ENCODE measurements around the gene CCSER1. TPM values are rescaled to one million over a fixed set of nuclear protein-coding genes. Genes with fewer than 3 reads are reported as not detected.
A peak's percentile ranks its signal among the peaks of the same experiment; 100 is the strongest.

The CCSER1 gene
- total and polyA plus RNA-seq, 2 donors (not counting 1 experiment from before 2014, with no cell fraction given): 10.7 to 39.5 TPM

- no peak overlapping the region for H3K4me3 ChIP-seq (ENCODE audit: control extremely low read depth in 1 of 5, extremely low read depth in 1 of 5, insufficient read depth in 1 of 5, low read depth in 2 of 5, low read length in 4 of 5)
- no peaks in the 10 kb centered on the region for H3K27me3 ChIP-seq (replicated peaks in 1 of 4; ENCODE audit: control extremely low read depth in 1 of 4, control insufficient read depth in 3 of 4, insufficient read depth in 4 of 4, low read length in 3 of 4)
- CTCF ChIA-PET: no interaction called here
- H3K79me2 ChIP-seq (ENCODE audit: control insufficient read depth, insufficient read depth, low read length): peaks cover 26% of the 10 kb centered on the region
- no peak for ATAC-seq (ENCODE audit: low read depth)
- POLR2A ChIA-PET: no interaction called here
- no peak overlapping the region for H3K27ac ChIP-seq (ENCODE audit: low read length in 2 of 2)
- WGBS (ENCODE audit: insufficient coverage): no CpG with 5 or more reads among the region's 1 CpG
- H3K9me3 ChIP-seq (ENCODE audit: control extremely low read depth in 1 of 3, control insufficient read depth in 2 of 3, insufficient read depth in 1 of 3, low read length in 2 of 3): no peaks in the 10 kb centered on the region
- no peaks in the 10 kb centered on the region for H4K20me1 ChIP-seq (ENCODE audit: control insufficient read depth, insufficient read depth, low read length, poor library complexity, severe bottlenecking)
- Mint-ChIP-seq H3K27ac (no peak overlapping the region), H3K27me3 (no peaks in the 10 kb centered on the region), H3K9me3 (ENCODE audit: insufficient read depth) (no peaks in the 10 kb centered on the region), H3K4me1 (peaks cover 17% of the 10 kb centered on the region), H3K4me3 (no peak overlapping the region)
- DNase-seq: no peak
- TF ChIP-seq CTCF (IDR thresholded peaks at IDR 0.05) (no peak), EZH2 (IDR thresholded peaks at IDR 0.05; ENCODE audit: borderline replicate concordance, insufficient read depth, low read depth, low read length, poor library complexity, severe bottlenecking) (no peak)
- H2AFZ ChIP-seq (ENCODE audit: insufficient read depth, low read depth, low read length, poor library complexity, severe bottlenecking): no peak overlapping the region
- no peaks in the 10 kb centered on the region for H3K36me3 ChIP-seq (replicated peaks in 1 of 2; ENCODE audit: control extremely low read depth in 1 of 2, control insufficient read depth in 1 of 2, extremely low read depth in 1 of 2, insufficient read depth in 2 of 2, low read length in 1 of 2)
- H3K4me1 ChIP-seq (ENCODE audit: control insufficient read depth in 2 of 2, insufficient read depth in 2 of 2, low read length in 2 of 2): peaks cover 0 to 6% of the 10 kb centered on the region in 2 donors
- peak overlapping the region; percentile 10 for H3K4me2 ChIP-seq (replicated peaks; ENCODE audit: low read depth, low read length, poor library complexity, severe bottlenecking)
- intact Hi-C loops (cut with micrococcal nuclease): no loop called here
- no peak overlapping the region for H3K9ac ChIP-seq (ENCODE audit: low read length)
Measured at GRCh38 chr4:90215286-90215685, 88.1 kb downstream of the CCSER1 start.

GRCh38 chr4:90219822-90220221 lies 92.6 kb downstream of the CCSER1 start:
- no peak for DNase-seq
- no peak for ATAC-seq (ENCODE audit: low read depth)
- Mint-ChIP-seq H3K27me3 (no peaks in the 10 kb centered on the region), H3K4me1 (peaks cover 15% of the 10 kb centered on the region), H3K4me3 (no peak overlapping the region), H3K27ac (no peak overlapping the region), H3K9me3 (ENCODE audit: insufficient read depth) (no peaks in the 10 kb centered on the region)
- POLR2A ChIA-PET: no interaction called here
- Histone ChIP-seq H3K79me2 (ENCODE audit: control insufficient read depth, insufficient read depth, low read length) (peaks cover 30% of the 10 kb centered on the region), H3K9me3 (ENCODE audit: control extremely low read depth in 1 of 3, control insufficient read depth in 2 of 3, insufficient read depth in 1 of 3, low read length in 2 of 3) (no peaks in the 10 kb centered on the region), H3K27ac (ENCODE audit: low read length in 2 of 2) (no peak overlapping the region), H4K20me1 (ENCODE audit: control insufficient read depth, insufficient read depth, low read length, poor library complexity, severe bottlenecking) (no peaks in the 10 kb centered on the region), H2AFZ (ENCODE audit: insufficient read depth, low read depth, low read length, poor library complexity, severe bottlenecking) (no peak overlapping the region), H3K4me2 (replicated peaks; ENCODE audit: low read depth, low read length, poor library complexity, severe bottlenecking) (no peak overlapping the region), H3K4me1 (ENCODE audit: control insufficient read depth in 2 of 2, insufficient read depth in 2 of 2, low read length in 2 of 2) (peaks cover 0 to 6% of the 10 kb centered on the region in 2 donors), H3K36me3 (replicated peaks in 1 of 2; ENCODE audit: control extremely low read depth in 1 of 2, control insufficient read depth in 1 of 2, extremely low read depth in 1 of 2, insufficient read depth in 2 of 2, low read length in 1 of 2) (no peaks in the 10 kb centered on the region), H3K9ac (ENCODE audit: low read length) (no peak overlapping the region), H3K27me3 (replicated peaks in 1 of 4; ENCODE audit: control extremely low read depth in 1 of 4, control insufficient read depth in 3 of 4, insufficient read depth in 4 of 4, low read length in 3 of 4) (no peaks in the 10 kb centered on the region), H3K4me3 (ENCODE audit: control extremely low read depth in 1 of 5, extremely low read depth in 1 of 5, insufficient read depth in 1 of 5, low read depth in 2 of 5, low read length in 4 of 5) (no peak overlapping the region)
- TF ChIP-seq CTCF (IDR thresholded peaks at IDR 0.05) (no peak), EZH2 (IDR thresholded peaks at IDR 0.05; ENCODE audit: borderline replicate concordance, insufficient read depth, low read depth, low read length, poor library complexity, severe bottlenecking) (no peak)
- CTCF ChIA-PET: no interaction called here
- no CpG with 5 or more reads among the region's 3 CpGs for WGBS (ENCODE audit: insufficient coverage)
- intact Hi-C loops (cut with micrococcal nuclease): no loop called here

Measured in B cell (primary cell).